SK-N-SH (cell line): ENCODE measurements around the gene BACE2.

Source experiments
- CHD2 ChIP-seq: fragments of 150-350 bp; IDR thresholded peaks from 2 replicates; pipeline ENCODE4 v1.6.1; 2018; ENCODE audit warnings: low read length; ENCODE audit not compliant: partially characterized antibody
- CTCF ChIP-seq: fragments of 200-600 bp; sonication (generic); IDR thresholded peaks from 2 replicates; pipeline ENCODE4 v1.6.1; 2017; ENCODE audit warnings: antibody characterized with exemption, mild to moderate bottlenecking, moderate library complexity
- EZH2phosphoT487 ChIP-seq: fragments of 200-600 bp; sonication (generic); IDR thresholded peaks from 2 replicates; pipeline ENCODE4 v1.6.1; 2017; ENCODE audit warnings: low read depth, mixed run types, mild to moderate bottlenecking, antibody characterized with exemption, moderate library complexity, borderline replicate concordance
- NFIC ChIP-seq: IDR thresholded peaks from 2 replicates; pipeline ENCODE4 v1.4.0; 2012; ENCODE audit warnings: borderline replicate concordance
- POLR2AphosphoS5 ChIP-seq: IDR thresholded peaks from 2 replicates; pipeline ENCODE4 v1.6.1; 2012; ENCODE audit warnings: low read depth, low read length
- SIN3A ChIP-seq: IDR thresholded peaks from 2 replicates; pipeline ENCODE4 v1.6.1; 2012; ENCODE audit warnings: low read depth, mild to moderate bottlenecking, low read length, moderate library complexity, borderline replicate concordance
- YY1 ChIP-seq: IDR thresholded peaks from 2 replicates; pipeline ENCODE4 v1.4.0; 2012; ENCODE audit warnings: low read depth, mild to moderate bottlenecking
- TF ChIP-seq, protein P1 (sequence below): IDR thresholded peaks from 2 replicates; pipeline ENCODE4 v1.4.0; 2012; ENCODE audit warnings: low read depth, borderline replicate concordance

- TF ChIP-seq POLR2AphosphoS5: no peak
- no peak for TF ChIP-seq CHD2
- TF ChIP-seq EZH2phosphoT487: no peak
- TF ChIP-seq YY1: no peak
- TF ChIP-seq CTCF: no peak
- TF ChIP-seq, protein P1, sequence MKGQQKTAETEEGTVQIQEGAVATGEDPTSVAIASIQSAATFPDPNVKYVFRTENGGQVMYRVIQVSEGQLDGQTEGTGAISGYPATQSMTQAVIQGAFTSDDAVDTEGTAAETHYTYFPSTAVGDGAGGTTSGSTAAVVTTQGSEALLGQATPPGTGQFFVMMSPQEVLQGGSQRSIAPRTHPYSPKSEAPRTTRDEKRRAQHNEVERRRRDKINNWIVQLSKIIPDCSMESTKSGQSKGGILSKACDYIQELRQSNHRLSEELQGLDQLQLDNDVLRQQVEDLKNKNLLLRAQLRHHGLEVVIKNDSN: no peak
- no peak for TF ChIP-seq NFIC
- no peak for TF ChIP-seq SIN3A
Observed at GRCh38 chr21:41256771-41257702, 89.1 kb downstream of the BACE2 start.
